Astrocyte (in vitro differentiated cells and primary cell): ENCODE measurements around the gene POC1B.

ENCODE experiments used
- CTCF ChIP-seq: IDR thresholded peaks from 2 replicates; pipeline ENCODE4 v1.5.1; 2011; ENCODE audit warnings: low read depth, mild to moderate bottlenecking, inconsistent platforms, low read length, moderate library complexity; ENCODE audit not compliant: insufficient read depth
- EZH2 ChIP-seq: IDR thresholded peaks from 2 replicates; pipeline ENCODE4 v1.6.1; 2012; ENCODE audit warnings: mild to moderate bottlenecking, low read length, inconsistent platforms; ENCODE audit not compliant: insufficient read depth

GRCh38 chr12:89424846-89425245, 101.0 kb downstream of the POC1B start:
- TF ChIP-seq CTCF, result no peak
- TF ChIP-seq EZH2, result no peak
